HEK293 (cell line): ENCODE results near the gene FASN.

Source experiments
- EGR2 ChIP-seq: fragments of 450-650 bp; formaldehyde crosslinking; IDR thresholded peaks from 2 replicates; pipeline ENCODE4 v1.5.1; 2016; ENCODE audit warnings: low read depth, missing biosample characterization, missing genetic modification characterization
- GFI1B ChIP-seq: fragments of 450-650 bp; formaldehyde crosslinking; IDR thresholded peaks from 2 replicates; pipeline ENCODE4 v1.5.1; 2016; ENCODE audit warnings: missing biosample characterization, missing genetic modification characterization
- GLIS2 ChIP-seq: fragments of 450-650 bp; formaldehyde crosslinking; IDR thresholded peaks from 2 replicates; pipeline ENCODE4 v1.5.1; 2016; ENCODE audit warnings: missing biosample characterization, missing genetic modification characterization
- KLF1 ChIP-seq: fragments of 450-650 bp; formaldehyde crosslinking; IDR thresholded peaks from 2 replicates; pipeline ENCODE4 v1.5.1; 2016; ENCODE audit warnings: missing biosample characterization, missing genetic modification characterization
- KLF16 ChIP-seq: fragments of 450-650 bp; formaldehyde crosslinking; IDR thresholded peaks from 2 replicates; pipeline ENCODE4 v1.5.1; 2017; ENCODE audit warnings: missing biosample characterization, missing genetic modification characterization
- KLF8 ChIP-seq: fragments of 450-650 bp; formaldehyde crosslinking; IDR thresholded peaks from 2 replicates; pipeline ENCODE4 v1.5.1; 2016; ENCODE audit warnings: missing biosample characterization, missing genetic modification characterization
- KLF9 ChIP-seq: fragments of 450-650 bp; formaldehyde crosslinking; IDR thresholded peaks from 2 replicates; pipeline ENCODE4 v1.5.1; 2016; ENCODE audit warnings: missing biosample characterization, missing genetic modification characterization, low read depth
- SCRT1 ChIP-seq: fragments of 450-650 bp; formaldehyde crosslinking; IDR thresholded peaks from 2 replicates; pipeline ENCODE4 v1.5.1; 2016; ENCODE audit warnings: missing biosample characterization, missing genetic modification characterization, borderline replicate concordance
- ZBTB21 ChIP-seq: fragments of 450-650 bp; formaldehyde crosslinking; IDR thresholded peaks from 2 replicates; pipeline ENCODE4 v1.5.1; 2017; ENCODE audit warnings: missing biosample characterization, missing genetic modification characterization
- ZBTB44 ChIP-seq: fragments of 450-650 bp; IDR thresholded peaks from 2 replicates; pipeline ENCODE4 v1.5.1; 2018; ENCODE audit warnings: missing biosample characterization, mild to moderate bottlenecking, missing genetic modification characterization
- ZBTB48 ChIP-seq: fragments of 450-650 bp; formaldehyde crosslinking; IDR thresholded peaks from 2 replicates; pipeline ENCODE4 v1.5.1; 2016; ENCODE audit warnings: missing biosample characterization, missing genetic modification characterization
- ZFHX2 ChIP-seq: fragments of 450-650 bp; formaldehyde crosslinking; conservative IDR thresholded peaks from 2 replicates; pipeline ENCODE4 v1.5.1; 2016; ENCODE audit warnings: missing biosample characterization, missing genetic modification characterization
- ZNF114 ChIP-seq: fragments of 450-650 bp; formaldehyde crosslinking; IDR thresholded peaks from 2 replicates; pipeline ENCODE4 v1.5.0; 2017; ENCODE audit warnings: missing biosample characterization, missing genetic modification characterization
- ZNF510 ChIP-seq: fragments of 450-650 bp; formaldehyde crosslinking; IDR thresholded peaks from 2 replicates; pipeline ENCODE4 v1.5.1; 2018; ENCODE audit warnings: mild to moderate bottlenecking, missing genetic modification characterization, missing biosample characterization; ENCODE audit not compliant: insufficient replicate concordance
- ZNF530 ChIP-seq: fragments of 450-650 bp; formaldehyde crosslinking; IDR thresholded peaks from 2 replicates; pipeline ENCODE4 v1.5.1; 2016; ENCODE audit warnings: low read depth, missing biosample characterization, missing genetic modification characterization
- ZNF792 ChIP-seq: fragments of 450-650 bp; formaldehyde crosslinking; IDR thresholded peaks from 2 replicates; pipeline ENCODE4 v1.5.1; 2016; ENCODE audit warnings: missing biosample characterization, missing genetic modification characterization
- ZNF837 ChIP-seq: fragments of 450-650 bp; formaldehyde crosslinking; IDR thresholded peaks from 2 replicates; pipeline ENCODE4 v1.5.1; 2016; ENCODE audit warnings: missing biosample characterization, missing genetic modification characterization
- ZSCAN30 ChIP-seq: fragments of 450-650 bp; IDR thresholded peaks from 2 replicates; pipeline ENCODE4 v1.5.1; 2018; ENCODE audit warnings: missing biosample characterization, mild to moderate bottlenecking, missing genetic modification characterization, moderate library complexity
- TF ChIP-seq, protein P1 (sequence below): fragments of 450-650 bp; formaldehyde crosslinking; IDR thresholded peaks from 2 replicates; pipeline ENCODE4 v1.5.1; 2016; ENCODE audit warnings: missing biosample characterization, missing genetic modification characterization
- TF ChIP-seq, protein P2 (sequence below): fragments of 450-650 bp; formaldehyde crosslinking; IDR thresholded peaks from 2 replicates; pipeline ENCODE4 v1.5.1; 2016; ENCODE audit warnings: missing biosample characterization, missing genetic modification characterization
- TF ChIP-seq, protein P3 (sequence below): fragments of 450-650 bp; formaldehyde crosslinking; IDR thresholded peaks from 2 replicates; pipeline ENCODE4 v1.5.1; 2016; ENCODE audit warnings: missing biosample characterization, missing genetic modification characterization
- TF ChIP-seq, protein P4 (sequence below): fragments of 450-650 bp; formaldehyde crosslinking; IDR thresholded peaks from 2 replicates; pipeline ENCODE4 v1.5.1; 2017; ENCODE audit warnings: missing biosample characterization, missing genetic modification characterization
- TF ChIP-seq, protein P5 (sequence below): fragments of 450-650 bp; formaldehyde crosslinking; IDR thresholded peaks from 2 replicates; pipeline ENCODE4 v1.5.1; 2016; ENCODE audit warnings: missing biosample characterization, missing genetic modification characterization, borderline replicate concordance
- TF ChIP-seq, protein P6 (sequence below): fragments of 450-650 bp; formaldehyde crosslinking; IDR thresholded peaks from 2 replicates; pipeline ENCODE4 v1.5.1; 2016; ENCODE audit warnings: missing biosample characterization, missing genetic modification characterization

FASN gene

DNA sequence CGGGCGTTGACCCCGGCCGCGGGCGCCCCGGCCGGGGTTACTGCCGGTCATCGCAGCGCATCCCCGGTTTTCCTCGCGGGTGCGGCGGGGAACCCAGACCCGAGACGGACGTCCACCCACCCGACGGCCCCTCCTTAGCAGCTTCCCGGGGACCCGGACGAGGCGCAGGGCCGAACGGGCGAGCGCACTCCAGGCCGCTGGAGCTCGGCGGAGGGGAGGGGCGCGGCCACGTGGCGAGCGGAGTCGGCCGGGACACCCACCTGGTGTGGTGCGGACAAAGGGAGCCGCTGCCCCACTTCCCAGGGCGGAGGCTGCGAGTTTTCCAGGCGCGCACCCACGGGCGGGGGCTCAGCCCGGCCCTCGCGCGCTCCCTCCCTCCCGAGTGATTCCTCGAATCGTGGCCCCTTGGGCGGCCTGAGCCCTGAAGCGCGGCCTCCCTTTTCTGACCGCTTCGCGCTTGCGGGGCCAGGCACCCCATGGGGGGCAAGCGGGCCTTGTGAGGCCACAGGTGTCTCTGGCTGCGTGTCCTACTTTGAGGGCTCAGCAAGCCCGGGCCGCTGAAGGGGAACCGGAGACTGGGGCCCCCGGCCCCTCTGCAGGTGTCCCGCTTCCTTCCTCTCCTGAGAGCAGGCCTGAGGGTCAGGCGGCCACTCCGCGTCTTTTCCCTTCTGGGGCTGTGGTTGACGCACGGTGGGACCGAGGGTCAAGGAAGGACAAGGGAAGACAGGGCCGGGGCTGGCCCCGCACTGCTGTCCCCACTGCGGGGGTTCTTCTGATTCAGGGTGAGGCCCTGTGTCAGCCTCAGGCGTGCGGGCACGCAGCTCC, 1.1 kb upstream of the FASN start (continued):
- TF ChIP-seq, protein P1, sequence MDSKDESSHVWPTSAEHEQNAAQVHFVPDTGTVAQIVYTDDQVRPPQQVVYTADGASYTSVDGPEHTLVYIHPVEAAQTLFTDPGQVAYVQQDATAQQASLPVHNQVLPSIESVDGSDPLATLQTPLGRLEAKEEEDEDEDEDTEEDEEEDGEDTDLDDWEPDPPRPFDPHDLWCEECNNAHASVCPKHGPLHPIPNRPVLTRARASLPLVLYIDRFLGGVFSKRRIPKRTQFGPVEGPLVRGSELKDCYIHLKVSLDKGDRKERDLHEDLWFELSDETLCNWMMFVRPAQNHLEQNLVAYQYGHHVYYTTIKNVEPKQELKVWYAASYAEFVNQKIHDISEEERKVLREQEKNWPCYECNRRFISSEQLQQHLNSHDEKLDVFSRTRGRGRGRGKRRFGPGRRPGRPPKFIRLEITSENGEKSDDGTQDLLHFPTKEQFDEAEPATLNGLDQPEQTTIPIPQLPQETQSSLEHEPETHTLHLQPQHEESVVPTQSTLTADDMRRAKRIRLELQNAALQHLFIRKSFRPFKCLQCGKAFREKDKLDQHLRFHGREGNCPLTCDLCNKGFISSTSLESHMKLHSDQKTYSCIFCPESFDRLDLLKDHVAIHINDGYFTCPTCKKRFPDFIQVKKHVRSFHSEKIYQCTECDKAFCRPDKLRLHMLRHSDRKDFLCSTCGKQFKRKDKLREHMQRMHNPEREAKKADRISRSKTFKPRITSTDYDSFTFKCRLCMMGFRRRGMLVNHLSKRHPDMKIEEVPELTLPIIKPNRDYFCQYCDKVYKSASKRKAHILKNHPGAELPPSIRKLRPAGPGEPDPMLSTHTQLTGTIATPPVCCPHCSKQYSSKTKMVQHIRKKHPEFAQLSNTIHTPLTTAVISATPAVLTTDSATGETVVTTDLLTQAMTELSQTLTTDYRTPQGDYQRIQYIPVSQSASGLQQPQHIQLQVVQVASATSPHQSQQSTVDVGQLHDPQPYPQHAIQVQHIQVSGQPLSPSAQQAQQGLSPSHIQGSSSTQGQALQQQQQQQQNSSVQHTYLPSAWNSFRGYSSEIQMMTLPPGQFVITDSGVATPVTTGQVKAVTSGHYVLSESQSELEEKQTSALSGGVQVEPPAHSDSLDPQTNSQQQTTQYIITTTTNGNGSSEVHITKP (tag by site-specific recombination) = peak; percentile 35; the same call in 1 of the 2 replicates
- TF ChIP-seq, protein P2, sequence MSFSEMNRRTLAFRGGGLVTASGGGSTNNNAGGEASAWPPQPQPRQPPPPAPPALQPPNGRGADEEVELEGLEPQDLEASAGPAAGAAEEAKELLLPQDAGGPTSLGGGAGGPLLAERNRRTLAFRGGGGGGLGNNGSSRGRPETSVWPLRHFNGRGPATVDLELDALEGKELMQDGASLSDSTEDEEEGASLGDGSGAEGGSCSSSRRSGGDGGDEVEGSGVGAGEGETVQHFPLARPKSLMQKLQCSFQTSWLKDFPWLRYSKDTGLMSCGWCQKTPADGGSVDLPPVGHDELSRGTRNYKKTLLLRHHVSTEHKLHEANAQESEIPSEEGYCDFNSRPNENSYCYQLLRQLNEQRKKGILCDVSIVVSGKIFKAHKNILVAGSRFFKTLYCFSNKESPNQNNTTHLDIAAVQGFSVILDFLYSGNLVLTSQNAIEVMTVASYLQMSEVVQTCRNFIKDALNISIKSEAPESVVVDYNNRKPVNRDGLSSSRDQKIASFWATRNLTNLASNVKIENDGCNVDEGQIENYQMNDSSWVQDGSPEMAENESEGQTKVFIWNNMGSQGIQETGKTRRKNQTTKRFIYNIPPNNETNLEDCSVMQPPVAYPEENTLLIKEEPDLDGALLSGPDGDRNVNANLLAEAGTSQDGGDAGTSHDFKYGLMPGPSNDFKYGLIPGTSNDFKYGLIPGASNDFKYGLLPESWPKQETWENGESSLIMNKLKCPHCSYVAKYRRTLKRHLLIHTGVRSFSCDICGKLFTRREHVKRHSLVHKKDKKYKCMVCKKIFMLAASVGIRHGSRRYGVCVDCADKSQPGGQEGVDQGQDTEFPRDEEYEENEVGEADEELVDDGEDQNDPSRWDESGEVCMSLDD (tag by site-specific recombination) = peak; percentile 70
- TF ChIP-seq ZNF837 (tag by site-specific recombination) (0 out of 2 replicates have a peak, but pooled peaks have one; percentile 61), ZNF114 (tag by site-specific recombination) (no peak), GLIS2 (tag by site-specific recombination) (peak; percentile 15; the same call in 1 of the 2 replicates), ZBTB21 (tag by site-specific recombination) (no peak), KLF16 (tag by site-specific recombination) (peak; percentile 62; the same call in 1 of the 2 replicates), EGR2 (tag by site-specific recombination) (peak; percentile 59), ZBTB44 (tag by site-specific recombination) (no peak), ZNF792 (tag by site-specific recombination) (no peak), KLF8 (tag by site-specific recombination) (peak; percentile 78; the same call in 1 of the 2 replicates), ZNF530 (tag by site-specific recombination) (no peak), ZSCAN30 (tag by site-specific recombination) (peak; percentile 29; the same call in 1 of the 2 replicates), GFI1B (no peak), ZNF510 (tag by site-specific recombination) (no peak), ZBTB48 (tag by site-specific recombination) (peak; percentile 65; the same call in 1 of the 2 replicates), SCRT1 (tag by site-specific recombination) (peak; percentile 78), ZFHX2 (tag by site-specific recombination) (peak; percentile 76), KLF9 (tag by site-specific recombination) (peak; percentile 73), KLF1 (peak; percentile 74)
- TF ChIP-seq, protein P3, sequence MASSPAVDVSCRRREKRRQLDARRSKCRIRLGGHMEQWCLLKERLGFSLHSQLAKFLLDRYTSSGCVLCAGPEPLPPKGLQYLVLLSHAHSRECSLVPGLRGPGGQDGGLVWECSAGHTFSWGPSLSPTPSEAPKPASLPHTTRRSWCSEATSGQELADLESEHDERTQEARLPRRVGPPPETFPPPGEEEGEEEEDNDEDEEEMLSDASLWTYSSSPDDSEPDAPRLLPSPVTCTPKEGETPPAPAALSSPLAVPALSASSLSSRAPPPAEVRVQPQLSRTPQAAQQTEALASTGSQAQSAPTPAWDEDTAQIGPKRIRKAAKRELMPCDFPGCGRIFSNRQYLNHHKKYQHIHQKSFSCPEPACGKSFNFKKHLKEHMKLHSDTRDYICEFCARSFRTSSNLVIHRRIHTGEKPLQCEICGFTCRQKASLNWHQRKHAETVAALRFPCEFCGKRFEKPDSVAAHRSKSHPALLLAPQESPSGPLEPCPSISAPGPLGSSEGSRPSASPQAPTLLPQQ (tag by site-specific recombination) = peak; percentile 15; the same call in 1 of the 2 replicates
- TF ChIP-seq, protein P4, sequence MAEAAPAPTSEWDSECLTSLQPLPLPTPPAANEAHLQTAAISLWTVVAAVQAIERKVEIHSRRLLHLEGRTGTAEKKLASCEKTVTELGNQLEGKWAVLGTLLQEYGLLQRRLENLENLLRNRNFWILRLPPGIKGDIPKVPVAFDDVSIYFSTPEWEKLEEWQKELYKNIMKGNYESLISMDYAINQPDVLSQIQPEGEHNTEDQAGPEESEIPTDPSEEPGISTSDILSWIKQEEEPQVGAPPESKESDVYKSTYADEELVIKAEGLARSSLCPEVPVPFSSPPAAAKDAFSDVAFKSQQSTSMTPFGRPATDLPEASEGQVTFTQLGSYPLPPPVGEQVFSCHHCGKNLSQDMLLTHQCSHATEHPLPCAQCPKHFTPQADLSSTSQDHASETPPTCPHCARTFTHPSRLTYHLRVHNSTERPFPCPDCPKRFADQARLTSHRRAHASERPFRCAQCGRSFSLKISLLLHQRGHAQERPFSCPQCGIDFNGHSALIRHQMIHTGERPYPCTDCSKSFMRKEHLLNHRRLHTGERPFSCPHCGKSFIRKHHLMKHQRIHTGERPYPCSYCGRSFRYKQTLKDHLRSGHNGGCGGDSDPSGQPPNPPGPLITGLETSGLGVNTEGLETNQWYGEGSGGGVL (tag by site-specific recombination) = peak; percentile 16; the same call in 1 of the 2 replicates
- TF ChIP-seq, protein P5, sequence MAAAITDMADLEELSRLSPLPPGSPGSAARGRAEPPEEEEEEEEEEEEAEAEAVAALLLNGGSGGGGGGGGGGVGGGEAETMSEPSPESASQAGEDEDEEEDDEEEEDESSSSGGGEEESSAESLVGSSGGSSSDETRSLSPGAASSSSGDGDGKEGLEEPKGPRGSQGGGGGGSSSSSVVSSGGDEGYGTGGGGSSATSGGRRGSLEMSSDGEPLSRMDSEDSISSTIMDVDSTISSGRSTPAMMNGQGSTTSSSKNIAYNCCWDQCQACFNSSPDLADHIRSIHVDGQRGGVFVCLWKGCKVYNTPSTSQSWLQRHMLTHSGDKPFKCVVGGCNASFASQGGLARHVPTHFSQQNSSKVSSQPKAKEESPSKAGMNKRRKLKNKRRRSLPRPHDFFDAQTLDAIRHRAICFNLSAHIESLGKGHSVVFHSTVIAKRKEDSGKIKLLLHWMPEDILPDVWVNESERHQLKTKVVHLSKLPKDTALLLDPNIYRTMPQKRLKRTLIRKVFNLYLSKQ (tag by site-specific recombination) = no peak
- TF ChIP-seq, protein P6, sequence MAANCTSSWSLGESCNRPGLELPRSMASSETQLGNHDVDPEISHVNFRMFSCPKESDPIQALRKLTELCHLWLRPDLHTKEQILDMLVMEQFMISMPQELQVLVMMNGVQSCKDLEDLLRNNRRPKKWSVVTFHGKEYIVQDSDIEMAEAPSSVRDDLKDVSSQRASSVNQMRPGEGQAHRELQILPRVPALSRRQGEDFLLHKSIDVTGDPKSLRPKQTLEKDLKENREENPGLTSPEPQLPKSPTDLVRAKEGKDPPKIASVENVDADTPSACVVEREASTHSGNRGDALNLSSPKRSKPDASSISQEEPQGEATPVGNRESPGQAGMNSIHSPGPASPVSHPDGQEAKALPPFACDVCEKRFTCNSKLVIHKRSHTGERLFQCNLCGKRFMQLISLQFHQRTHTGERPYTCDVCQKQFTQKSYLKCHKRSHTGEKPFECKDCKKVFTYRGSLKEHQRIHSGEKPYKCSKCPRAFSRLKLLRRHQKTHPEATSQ = 0 out of 2 replicates have a peak, but pooled peaks have one; percentile 57
